HG02678 (cell line): ENCODE data around the gene UBE2G2.

ENCODE experiments used
- ATAC-seq: cut with Tn5 transposase; IDR thresholded peaks from one replicate; pipeline ENCODE4 v1.9.1; 2021; ENCODE audit warnings: mild to moderate bottlenecking, moderate library complexity; ENCODE audit not compliant: unreplicated experiment

UBE2G2 gene

DNA sequence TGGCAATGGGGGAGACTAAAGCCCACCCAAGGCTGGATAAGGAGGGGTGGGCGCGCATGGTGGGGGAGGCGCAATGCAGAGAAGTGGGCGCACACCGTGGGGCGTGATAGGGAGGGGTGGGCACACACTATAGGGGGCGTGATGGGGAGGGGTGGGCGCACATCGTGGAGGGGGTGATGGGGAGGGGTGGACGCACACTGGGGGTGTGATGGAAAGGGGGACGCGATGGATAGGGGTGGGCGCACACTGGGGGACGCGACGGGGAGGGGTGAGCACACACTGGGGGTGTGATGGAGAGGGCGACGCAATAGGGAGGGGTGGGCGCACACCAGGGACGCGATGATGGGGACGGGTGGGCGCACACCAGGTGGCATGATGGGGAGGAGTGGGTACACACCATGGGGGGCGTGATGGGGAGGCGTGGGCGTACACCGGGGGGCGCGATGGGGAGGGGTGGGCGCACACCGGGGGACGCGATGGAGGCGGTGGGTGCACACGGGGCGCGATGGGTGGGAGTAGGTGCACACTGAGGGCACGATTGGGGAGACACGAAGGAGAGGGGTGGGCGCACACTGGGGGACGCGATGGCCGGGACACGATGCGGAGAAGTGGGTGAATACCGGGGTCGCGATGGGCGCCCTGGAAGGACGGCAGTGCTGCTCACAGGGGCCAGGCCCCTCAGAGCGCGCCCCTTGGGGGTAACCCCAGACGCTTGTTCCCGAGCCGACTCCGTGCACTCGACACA, 15.3 kb upstream of the UBE2G2 start:
- no peak for ATAC-seq

DNA sequence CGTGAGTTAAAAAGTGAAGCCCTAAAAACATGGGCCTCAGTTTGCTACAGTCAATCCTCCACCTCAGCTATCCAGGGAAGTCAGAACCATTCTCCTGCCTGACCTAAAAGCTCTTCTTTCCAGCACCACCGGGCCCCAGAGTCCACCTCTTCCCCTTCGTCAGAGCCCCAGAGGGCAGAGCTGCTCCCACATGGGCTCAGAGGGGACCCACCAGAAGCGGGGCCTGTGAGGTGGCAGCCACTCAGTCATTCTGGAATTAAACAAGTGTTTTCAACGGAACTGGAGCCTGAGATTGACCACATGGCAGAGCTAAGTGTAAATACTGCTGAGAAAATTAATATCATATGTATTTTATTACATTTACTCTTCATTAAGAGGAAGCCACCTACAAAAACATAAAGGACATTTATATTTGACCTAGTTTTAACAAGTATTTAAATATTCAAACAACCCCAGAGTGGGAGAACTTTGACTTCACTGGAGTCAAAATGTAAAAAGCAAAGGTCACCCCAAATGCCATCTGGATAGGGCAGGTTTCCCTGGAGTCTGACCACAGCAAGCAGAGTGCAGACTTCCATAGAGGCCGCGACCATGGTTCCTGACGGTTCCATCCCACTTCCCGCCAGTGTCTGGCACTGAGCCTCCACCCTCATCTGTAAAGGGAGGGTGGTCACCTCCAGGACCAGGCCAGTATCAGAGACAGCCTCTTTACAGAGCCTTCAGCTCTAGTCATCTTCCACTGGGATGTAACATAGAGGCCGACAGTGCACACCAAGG, 14.4 kb upstream of the UBE2G2 start:
- ATAC-seq: no peak

DNA sequence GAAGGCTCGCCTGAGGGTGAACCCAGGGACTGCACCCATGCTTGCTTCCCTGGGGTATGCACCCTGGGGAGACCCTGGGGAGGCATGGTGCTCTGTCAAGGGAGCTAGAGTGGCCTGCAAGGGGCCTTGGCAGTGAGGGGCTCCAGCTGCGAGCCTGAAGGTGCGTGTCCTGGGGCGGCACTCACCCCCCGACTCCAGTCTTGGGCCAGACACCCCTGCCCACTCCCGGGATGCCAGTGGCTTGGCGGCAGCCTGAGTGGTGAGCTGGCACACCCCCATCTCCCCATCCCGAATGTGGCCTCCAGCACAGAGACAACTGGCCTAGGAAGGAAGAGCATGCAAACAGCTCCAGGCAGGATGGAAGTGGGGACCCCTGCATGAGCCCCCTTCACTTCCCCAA, 13.6 kb upstream of the UBE2G2 start:
- ATAC-seq: no peak

DNA sequence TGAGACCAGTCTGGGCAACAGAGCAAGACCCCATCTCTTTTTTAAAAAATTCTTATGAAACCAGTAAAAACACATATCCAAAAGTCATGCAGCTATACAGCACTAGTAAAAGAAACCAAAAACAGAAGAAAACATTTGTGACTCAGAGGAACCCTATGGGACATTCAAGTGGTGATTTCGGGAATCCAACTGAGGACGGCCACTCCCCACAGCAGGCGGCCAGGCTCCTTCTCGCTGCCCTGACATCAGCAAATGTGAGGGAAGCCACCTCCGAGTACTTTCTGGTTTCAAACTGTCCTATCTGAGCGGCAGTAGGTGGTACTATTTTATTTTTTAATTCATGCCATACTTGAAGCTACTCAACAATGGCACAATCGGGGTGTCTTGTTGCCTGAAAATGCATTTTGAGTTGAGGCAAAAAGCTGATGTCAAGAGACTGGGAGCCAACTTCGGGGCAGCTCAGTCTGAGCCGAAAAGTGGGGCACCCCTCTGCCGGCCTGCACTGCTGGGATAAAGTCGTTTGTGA, 12.9 kb upstream of the UBE2G2 start:
- no peak for ATAC-seq

DNA sequence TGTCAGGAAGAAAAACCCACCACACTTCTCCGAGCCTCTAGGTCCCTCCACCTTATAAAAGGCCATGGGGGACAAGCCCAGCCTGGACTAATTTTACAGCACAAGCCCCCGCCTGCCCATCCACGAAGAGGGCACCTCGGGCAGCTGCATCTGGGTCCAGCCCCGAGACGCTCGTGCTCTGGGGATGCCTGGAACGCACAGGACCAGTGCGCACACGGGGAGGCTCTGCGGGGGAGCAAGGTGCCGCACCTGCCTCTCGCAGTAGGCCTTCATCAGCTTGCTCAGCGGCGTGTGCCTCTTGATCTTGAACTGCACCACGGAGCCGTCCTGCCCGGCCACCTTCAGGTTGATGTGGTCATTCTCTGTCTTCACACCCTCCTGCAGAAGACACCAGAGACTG, 12.1 kb upstream of the UBE2G2 start:
- ATAC-seq: no peak

DNA sequence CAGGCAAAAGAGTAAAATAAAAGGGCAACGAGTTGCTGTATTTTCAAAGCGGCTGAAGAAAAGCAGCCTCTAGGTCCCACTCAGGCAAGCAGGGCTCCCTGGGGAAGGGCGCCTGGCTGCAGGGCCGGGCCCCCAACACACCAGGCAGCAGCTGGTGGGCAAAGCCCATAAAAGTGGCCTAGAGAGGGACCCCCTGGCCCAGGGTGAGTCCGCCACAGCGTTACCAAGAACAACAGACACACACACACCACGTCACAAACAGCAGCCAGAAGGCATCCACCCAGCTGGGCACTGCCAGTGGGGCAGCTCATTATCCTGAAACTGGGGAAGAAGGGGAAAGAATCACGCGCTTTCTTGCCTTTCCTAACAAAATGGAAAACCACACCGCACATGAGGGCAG, 11.5 kb upstream of the UBE2G2 start:
- ATAC-seq: no peak

DNA sequence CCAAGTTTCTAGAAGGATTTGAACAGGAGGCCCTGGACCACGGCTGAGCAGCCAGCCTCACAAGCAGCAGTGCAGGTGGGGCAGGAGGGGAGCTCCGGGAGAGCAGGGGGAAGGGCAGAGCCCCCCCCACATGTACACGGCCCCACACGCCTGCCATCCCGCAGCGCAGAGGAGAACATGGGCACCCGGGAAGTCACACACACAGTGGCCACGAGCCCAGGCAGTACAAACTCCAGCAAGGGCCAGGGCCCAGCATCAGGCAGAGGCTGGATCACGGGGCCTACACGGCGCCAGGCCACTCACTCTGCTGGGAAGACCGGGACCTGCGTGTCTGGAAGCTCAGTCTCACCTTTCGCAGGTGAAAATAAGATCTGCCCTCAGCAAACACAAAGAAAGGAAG, 11.0 kb upstream of the UBE2G2 start:
- no peak for ATAC-seq

DNA sequence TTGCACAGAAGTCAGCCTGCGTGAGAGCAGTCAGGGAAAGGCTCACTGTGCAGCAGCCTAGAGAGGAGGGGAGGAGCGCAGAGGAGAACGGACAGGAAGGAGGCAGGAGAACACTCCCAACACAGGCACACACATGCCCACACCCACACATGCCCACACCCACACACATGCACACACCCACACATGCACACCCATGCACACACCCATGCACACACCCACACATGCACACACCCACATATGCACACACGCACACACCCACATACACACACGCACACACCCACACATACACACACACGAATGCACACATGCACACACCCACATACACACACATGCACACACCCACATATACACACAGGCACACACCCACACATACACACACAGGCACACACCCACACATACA, 9.2 kb upstream of the UBE2G2 start:
- no peak for ATAC-seq

DNA sequence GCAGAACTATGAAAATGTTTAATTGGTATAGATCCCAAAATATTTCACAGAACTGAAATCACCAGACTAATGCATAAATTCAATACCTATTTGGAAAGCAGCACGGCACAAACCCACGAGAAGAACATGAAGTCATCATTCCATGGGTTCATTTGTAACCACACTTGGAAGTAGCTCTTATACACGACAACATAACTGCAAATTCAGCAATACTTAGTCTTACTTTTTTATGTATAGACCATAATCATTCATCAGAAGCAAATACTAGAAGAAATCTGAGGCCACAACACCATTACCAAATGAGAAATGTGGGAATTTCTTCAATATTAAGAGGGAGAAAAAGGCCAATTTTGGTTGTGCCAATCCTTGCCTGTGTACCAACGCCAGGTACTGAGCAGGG, 4.2 kb upstream of the UBE2G2 start:
- ATAC-seq: no peak

DNA sequence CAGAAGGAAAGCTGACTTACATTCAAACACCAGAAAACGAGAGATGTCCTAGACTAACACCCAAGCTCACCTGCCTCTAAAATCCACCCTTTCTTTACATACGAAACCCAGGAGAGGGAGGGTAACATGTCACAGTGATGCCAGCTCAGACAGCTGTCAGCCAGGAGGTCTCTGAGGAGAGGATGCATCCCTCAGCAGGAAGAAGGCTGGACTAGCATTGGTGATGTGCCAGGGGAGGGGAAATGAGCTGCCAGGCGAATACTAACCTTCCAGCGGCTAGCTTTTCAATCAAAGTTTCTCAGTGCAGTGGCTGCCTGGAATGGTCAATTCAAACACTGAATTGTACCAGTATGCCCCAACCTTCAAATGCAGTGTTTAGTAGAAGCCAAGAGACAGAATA, 3.6 kb upstream of the UBE2G2 start:
- ATAC-seq: no peak

DNA sequence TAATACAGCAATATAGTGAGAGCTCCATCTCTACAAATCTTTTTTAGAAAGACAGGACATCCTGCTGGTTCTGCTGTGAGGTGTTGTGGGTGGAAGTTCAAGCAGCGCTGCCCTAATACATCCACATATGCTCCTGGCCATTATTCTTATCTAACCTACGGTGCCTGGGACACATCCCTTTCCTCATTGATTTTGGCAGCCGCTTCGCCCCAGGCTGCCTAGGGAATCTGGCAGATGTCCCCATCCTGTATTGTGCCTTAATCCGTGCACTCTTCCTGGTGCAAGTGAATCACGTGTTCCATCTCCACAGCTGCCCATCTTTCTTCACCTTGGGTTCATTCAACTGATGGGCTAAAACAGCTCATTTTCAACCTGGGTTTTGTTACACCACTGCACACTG, 3.1 kb upstream of the UBE2G2 start:
- no peak for ATAC-seq

DNA sequence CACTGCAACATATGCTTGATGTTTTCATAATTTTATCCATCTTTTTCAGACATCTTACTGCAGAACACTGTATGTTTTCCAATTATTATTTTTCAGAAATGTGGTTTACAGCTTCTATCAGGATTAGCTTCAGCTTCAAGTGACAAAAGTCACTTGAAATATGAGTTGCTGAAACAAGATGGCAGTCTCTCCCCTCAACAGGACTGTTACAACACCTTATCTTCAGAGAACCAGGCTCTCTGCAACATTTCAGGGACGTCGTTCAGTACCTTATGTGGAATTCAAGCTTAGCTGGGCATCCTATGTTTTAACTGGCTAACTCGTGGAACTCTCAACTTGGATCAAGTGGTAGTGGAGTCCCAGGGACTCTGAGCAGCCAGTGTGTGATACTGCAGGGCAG, 2.0 kb upstream of the UBE2G2 start:
- no peak for ATAC-seq

DNA sequence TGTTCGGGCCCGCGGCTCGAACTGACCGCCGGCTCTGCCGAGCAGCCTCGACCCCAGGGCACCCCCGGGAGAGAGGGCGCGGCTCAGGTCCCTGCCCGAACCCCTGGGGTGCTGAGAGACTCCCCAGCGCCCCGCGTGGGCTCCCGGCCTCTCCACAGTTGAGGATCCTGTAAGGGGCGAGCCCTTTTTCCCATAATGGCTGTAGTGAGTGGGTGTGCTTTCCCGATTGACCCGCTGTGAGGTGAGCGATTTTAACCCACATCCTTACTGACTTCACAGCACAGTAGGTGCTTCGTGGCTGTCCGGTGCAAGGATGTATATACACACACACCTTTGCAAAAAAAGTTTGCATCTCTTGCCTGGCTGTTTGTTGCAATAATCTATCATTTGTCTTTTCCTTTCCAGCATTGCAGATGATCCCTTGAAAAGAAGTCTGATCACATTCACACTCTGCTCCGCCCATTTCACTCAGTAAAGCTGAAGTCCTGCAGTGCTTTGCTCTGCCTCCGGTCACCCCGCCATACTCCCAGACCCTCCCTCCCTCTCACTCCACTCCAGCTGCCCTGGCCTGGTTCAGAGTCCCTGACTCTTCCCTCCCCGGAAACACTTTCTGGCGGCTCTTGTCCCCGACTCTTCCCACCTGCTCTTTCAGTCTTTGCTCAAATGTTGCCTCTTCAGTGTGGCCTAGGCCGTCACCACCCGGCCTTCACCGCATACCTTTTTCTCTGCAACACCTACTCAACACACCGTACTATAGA, 955 bp upstream of the UBE2G2 start:
- ATAC-seq: peak; percentile 9

DNA sequence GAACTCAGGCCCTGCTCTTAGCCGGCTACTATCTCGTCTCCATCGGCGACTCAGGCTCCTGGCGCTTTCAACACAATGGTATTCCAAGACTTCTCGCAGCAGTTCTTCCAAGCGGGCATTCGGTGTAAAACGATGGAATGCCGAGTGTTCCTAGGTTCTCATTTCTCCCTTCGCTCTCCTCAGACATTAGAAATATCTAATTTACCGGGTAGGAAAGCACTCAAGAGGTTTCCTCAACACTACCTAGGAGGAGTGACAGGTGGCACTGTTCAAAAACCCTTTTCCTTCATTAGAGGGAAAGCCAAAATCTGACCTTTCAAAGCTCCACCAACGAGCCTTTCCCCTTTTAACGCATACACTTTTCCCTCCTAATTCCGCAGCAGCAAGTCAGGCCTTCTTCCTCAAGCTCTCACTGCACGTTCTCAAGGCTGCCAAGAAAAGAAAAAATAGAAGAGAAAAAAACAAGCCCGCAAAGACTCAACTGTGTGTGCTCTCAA, 601 bp downstream of the UBE2G2 start:
- ATAC-seq: peak; percentile 30

DNA sequence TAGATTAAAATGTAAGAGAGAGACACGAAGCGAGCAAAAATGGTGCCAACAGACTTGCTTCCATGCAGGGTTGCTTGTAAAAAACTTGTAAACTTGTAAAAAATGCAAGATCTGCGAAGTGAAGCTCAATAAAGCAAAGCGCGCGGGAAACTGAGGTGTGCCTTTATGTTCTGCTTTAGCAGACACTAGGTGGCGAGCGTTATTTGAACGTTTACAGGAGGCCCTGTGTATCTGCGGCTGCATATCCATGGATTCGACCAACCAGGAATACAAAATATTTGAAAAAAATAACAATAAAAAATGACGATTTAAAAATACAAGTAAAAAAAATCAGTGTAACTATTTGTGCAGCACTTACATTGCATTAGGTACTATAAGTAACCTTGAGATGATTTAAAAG, 1.5 kb downstream of the UBE2G2 start:
- ATAC-seq: no peak

DNA sequence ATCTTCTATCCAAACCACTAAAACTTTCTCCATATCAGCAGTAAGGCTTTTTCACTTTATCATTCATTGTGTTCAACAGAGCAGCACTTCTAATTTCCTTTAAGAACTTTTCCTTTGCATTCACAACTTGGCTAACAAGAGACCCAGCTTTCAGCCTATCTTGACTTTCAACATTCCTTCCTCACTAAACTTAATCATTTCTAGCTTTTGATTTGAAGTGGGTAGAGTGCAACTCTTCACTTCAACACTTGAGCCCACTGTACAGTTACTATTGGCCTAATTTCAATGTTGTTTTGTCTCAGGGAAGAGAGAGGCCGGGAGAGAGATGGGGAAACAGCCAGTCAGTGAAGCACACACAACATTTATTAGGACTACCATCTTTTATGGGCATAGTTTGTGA, 2.0 kb downstream of the UBE2G2 start:
- no peak for ATAC-seq

DNA sequence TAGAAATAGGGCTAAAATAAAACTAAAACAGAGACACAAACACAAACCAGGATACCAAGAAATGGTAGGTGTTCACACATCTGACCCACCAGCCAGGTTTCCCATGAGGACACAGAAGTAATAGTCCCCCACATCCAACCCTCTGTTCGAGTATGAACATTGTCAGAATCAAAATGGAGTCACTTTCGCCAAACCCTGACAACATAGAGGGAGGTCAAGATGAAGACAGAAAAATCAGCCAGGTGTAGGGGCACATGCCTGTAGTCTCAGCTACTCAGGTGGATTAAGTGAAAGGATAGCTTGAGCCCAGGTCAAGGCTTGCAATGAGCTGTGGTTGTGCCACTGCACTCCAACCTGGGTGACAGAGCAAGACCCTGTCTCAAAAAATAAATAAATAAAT, 3.8 kb downstream of the UBE2G2 start:
- ATAC-seq: no peak

DNA sequence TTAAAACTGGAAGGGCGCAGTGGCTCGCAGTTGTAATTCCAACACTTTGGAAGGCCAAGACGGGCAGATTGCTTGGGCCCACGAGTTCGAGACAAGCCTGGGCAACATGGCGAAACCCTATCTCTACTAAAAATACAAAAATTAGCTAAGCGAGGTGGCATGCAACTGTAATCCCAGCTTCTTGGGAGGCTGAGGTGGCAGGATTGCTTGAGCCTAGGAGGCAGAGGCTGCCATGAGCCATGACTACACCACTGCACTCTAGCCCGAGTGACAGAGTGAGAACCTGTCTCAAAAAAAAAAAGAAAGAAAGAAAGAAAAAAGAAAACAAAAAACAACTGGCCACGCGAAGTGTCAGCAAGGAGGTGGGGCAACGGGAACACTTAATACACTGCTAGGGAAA, 6.3 kb downstream of the UBE2G2 start:
- ATAC-seq: no peak

DNA sequence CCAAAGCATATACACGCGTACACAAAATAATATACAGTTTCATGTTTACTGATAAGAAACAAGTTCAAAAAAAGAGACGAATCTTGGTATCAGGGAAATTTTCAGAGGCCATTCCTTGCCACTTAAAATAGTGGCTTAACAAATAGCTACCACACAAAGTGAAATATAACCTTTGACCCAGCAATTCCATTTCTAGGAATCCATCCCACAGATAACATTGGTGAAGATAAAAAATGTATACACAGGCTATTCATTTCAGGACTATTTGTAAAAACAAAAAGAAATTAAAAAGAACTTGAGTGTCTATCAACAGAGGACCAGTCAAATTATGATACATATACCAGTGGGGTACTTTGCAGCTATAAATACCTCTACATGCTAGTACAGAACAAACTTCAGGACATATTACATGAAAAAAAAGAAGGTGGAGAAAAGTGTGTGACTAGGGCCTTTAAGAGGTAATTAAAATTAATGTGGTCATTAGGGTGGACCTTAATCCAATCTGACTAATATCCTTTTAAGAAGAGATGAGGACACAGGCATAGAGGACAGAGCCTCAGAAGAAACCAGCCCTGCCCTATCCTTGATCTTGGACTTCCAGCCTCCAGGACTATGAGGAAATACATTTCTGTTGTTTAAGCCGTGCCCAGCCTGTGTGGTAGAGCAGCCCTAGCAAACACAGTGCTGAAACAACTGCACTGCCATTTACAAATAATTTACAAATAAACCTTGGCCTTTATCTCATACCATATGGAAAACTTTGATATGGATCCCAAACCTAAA, 7.8 kb downstream of the UBE2G2 start:
- ATAC-seq: no peak

DNA sequence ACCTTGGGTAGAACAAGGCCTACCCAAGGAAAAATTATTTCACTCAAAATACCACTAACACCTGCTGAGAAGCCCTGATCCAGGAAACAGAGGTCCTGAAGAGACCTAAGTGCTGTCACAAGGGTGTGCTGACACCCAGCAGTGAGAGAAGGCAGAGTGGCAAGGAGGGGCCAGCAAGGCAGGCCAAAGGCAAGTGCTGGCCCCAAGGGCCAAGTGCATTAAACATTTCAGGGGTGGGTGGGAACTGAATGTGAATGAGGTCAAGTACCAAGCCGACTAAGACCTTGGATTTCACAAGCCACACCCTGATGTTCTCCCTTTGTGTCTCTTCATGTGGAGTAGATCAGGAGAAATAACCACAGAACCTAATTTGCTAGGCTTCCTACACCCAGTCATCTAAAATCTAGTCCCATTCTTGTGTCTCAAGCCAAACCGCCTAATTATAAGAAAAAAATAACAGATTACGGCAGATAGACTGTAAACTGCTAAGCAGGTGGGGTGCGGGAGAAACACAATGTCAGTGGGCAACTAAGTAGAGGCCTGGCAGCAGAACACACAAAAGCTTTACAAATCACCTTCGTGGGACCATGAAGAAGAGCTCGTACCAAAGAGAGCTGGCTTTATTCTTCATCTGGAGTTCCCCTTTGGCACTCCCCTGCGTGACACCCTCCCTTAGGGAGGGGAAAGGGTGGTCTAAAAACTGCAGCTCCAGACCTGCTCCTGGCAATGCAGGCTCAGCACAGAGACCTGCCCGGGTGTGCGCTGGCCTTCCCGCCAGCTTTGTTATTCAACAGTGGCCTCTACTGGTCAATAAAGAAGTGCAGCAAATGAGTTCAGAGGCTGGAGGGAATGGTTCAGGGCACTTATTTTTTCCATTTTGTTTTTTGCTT, 8.7 kb downstream of the UBE2G2 start:
- ATAC-seq: no peak
